ENCODE results near the gene GJA8.

DNA sequence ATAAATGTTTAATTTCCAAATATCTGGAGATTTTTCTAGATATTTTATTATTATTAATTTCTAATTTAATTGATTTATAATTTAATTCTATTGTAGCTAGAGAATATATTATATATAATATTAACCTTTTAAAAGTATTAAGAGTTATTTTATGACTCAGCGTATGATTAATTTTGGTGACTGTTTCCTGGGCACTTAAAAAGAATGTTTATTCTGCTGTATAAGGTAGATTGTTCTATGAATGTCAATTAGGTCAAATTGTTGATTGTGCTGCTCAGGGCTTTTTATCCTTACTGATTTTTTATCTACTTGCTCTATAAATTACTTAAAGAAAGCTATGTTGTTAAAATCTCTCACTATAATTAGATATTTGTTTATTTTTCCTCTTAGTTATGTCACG, 20.1 kb upstream of the GJA8 start:
- TF ChIP-seq, protein P1, sequence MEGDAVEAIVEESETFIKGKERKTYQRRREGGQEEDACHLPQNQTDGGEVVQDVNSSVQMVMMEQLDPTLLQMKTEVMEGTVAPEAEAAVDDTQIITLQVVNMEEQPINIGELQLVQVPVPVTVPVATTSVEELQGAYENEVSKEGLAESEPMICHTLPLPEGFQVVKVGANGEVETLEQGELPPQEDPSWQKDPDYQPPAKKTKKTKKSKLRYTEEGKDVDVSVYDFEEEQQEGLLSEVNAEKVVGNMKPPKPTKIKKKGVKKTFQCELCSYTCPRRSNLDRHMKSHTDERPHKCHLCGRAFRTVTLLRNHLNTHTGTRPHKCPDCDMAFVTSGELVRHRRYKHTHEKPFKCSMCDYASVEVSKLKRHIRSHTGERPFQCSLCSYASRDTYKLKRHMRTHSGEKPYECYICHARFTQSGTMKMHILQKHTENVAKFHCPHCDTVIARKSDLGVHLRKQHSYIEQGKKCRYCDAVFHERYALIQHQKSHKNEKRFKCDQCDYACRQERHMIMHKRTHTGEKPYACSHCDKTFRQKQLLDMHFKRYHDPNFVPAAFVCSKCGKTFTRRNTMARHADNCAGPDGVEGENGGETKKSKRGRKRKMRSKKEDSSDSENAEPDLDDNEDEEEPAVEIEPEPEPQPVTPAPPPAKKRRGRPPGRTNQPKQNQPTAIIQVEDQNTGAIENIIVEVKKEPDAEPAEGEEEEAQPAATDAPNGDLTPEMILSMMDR (IDR thresholded peaks at IDR 0.05; ENCODE audit: insufficient read depth, low read length): no peak
- TF ChIP-seq GABPA (IDR thresholded peaks at IDR 0.05; ENCODE audit: low read depth): no peak
- TF ChIP-seq POLR2AphosphoS5 (IDR thresholded peaks at IDR 0.05; ENCODE audit: low read depth): no peak
- no peak for TF ChIP-seq SPI1 (IDR thresholded peaks at IDR 0.05; ENCODE audit: borderline replicate concordance, low read depth)

All from HL-60 (cell line).